Stomach (tissue), 4 donors: Measurements from ENCODE around the gene SYNPR.

ENCODE experiments used
- CTCF ChIP-seq, 7 experiments: fragments of 450-650 bp in 4 of 7; fragments of 200-600 bp in 3 of 7; sonication (generic) in 3 of 7; IDR thresholded peaks; one replicate each; pipeline ENCODE4 v1.5.1; 2016 to 2019; ENCODE audit warnings: antibody characterized with exemption in 7 of 7, control low read depth in 2 of 7, mild to moderate bottlenecking in 1 of 7
- EP300 ChIP-seq: sonication (generic); formaldehyde crosslinking; IDR thresholded peaks from one replicate; pipeline ENCODE4 v1.6.1; 2017; ENCODE audit warnings: antibody characterized with exemption
- POLR2A ChIP-seq, 4 donors: fragments of 450-650 bp; IDR thresholded peaks; one replicate each; pipeline ENCODE4 v1.6.1; 2016; ENCODE audit warnings: antibody characterized with exemption in 4 of 4, control low read depth in 2 of 4, mild to moderate bottlenecking in 1 of 4, moderate library complexity in 1 of 4

- TF ChIP-seq CTCF (IDR thresholded peaks at IDR 0.05), result no peak
- TF ChIP-seq POLR2A (IDR thresholded peaks at IDR 0.05), result no peak
- TF ChIP-seq EP300, result no peak
Observed at GRCh38 chr3:63609834-63610233, 331.7 kb downstream of the SYNPR start.
